Right cardiac atrium (tissue), 5 donors: ENCODE results near the gene C1orf94. TPM values are rescaled to one million over a fixed set of nuclear protein-coding genes. Genes with fewer than 3 reads are reported as not detected.

Experiments used
- ATAC-seq, 2 donors: fragments of 200-7000 bp; cut with Tn5 transposase; one replicate each; pipeline versions ENCODE4 v1.8.0 to v1.9.1; 2020; ENCODE audit warnings: moderate library complexity in 2 of 2, mild to moderate bottlenecking in 1 of 2
- DNase-seq, 3 donors: peaks; one replicate each; pipeline ENCODE4 v3.0.0-alpha.2; 2020
- H3K27ac ChIP-seq: one replicate; pipeline ENCODE4 v1.5.1; 2013; ENCODE audit warnings: mild to moderate bottlenecking, low read length, control low read depth, moderate library complexity
- H3K27me3 ChIP-seq: one replicate; pipeline ENCODE4 v1.6.1; 2013; ENCODE audit not compliant: control insufficient read depth, insufficient read depth
- H3K4me1 ChIP-seq: one replicate; pipeline ENCODE4 v1.6.1; 2013; ENCODE audit warnings: low read length; ENCODE audit not compliant: control insufficient read depth, insufficient read depth
- H3K4me3 ChIP-seq: one replicate; pipeline ENCODE4 v1.5.1; 2013; ENCODE audit warnings: low read length, control low read depth
- H3K9me3 ChIP-seq: one replicate; pipeline ENCODE4 v1.6.1; 2013; ENCODE audit warnings: low read length; ENCODE audit not compliant: control insufficient read depth
- WGBS: extraction: QIAGEN DNeasy Blood & Tissue Kit; methylation state at CpG from one replicate; pipeline ENCODE4 v1.1.7; 2013; 5-methylcytosine and 5-hydroxymethylcytosine counted together
- intact Hi-C, 4 donors: fragments of 100-400 bp; cut with DNase I; formaldehyde crosslinking; loops; one replicate each; pipeline versions ENCODE4 v1.11.0 to v1.14.0; 2022 to 2023
- polyA plus RNA-seq: library from polyadenylated mRNA; stranded (reverse); fragments of 200-250 nt; gene quantifications from one replicate; pipeline ENCODE4 v1.2.3, GENCODE V29; 2013
- total RNA-seq, 4 donors: library from RNA; stranded (reverse); fragmentation: NEBNext Ultra II Directional; extraction: Animal tissue kit (Norgen Biotek cat#: 25700); gene quantifications; one replicate each; pipeline ENCODE4 v1.2.1, GENCODE V29; 2021
- donor health status: healthy with polysubstance abuse.
- donor health status: DM: no; HTN: yes; CAD: no.
- donor health status: DM: no; HTN: no; CAD: no.
- donor health status: DM: no; HTN: yes; CAD: no; lungs with severe emphysema.
- donor health status: DM: yes; HTN: yes; CAD: no.

The C1orf94 gene
- total and polyA plus RNA-seq, 5 donors, result not detected

DNA sequence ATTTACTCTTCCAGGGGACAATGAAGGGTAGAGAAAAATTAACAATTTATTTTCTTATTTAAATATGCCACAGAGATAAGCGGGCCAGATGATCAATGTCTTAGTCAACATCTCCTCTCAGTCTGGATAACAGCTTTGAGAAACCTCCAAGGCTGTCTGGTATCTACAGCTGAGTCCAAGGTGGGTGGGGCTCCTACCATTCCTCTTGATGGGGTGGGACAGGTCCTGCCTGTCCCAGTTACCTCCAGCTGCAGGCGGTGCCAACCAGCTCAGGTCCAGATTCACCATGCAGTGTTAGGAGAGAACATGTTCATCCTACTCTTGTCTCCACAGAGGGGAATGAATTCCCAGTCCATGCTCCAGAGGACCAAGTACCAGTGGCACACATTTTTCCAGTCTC is 32.7 kb upstream of the C1orf94 start:
- Histone ChIP-seq H3K4me1 (no peaks in the 10 kb centered on the region), H3K9me3 (no peaks in the 10 kb centered on the region), H3K4me3 (no peak overlapping the region), H3K27me3 (peaks cover 3% of the 10 kb centered on the region), H3K27ac (no peak overlapping the region)
- ATAC-seq (no peak), DNase-seq (no peak)
- 77% methylated on average over 2 of the region's 2 CpGs for WGBS
- intact Hi-C loops, result no loop called here

DNA sequence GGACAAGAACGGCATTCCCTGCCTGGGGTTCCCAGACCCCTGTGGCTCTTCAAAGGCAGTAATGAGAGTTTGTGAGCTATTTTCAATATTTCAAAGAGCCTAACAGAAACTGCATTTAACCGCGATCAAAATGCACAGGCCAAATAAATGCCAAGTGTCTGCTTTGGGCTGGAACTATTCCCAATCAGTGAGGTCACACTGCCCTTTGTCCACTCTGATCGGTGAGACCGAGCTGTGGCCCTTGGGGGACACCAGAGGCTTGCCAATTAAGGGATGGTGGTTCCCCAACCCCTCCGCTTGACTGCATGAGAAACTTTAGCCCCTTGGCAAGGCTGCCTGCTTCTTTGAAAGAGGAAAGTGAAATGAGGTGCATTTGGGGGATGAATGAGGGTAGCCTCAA is 31.9 kb upstream of the C1orf94 start:
- H3K9me3 ChIP-seq, result no peaks in the 10 kb centered on the region
- DNase-seq, result no peak
- H3K27ac ChIP-seq, result no peak overlapping the region
- 76% methylated on average over 6 of the region's 6 CpGs for WGBS
- H3K27me3 ChIP-seq, result peaks cover 3% of the 10 kb centered on the region
- H3K4me3 ChIP-seq, result no peak overlapping the region
- no peaks in the 10 kb centered on the region for H3K4me1 ChIP-seq
- no peak for ATAC-seq
- intact Hi-C loops, result no loop called here

DNA sequence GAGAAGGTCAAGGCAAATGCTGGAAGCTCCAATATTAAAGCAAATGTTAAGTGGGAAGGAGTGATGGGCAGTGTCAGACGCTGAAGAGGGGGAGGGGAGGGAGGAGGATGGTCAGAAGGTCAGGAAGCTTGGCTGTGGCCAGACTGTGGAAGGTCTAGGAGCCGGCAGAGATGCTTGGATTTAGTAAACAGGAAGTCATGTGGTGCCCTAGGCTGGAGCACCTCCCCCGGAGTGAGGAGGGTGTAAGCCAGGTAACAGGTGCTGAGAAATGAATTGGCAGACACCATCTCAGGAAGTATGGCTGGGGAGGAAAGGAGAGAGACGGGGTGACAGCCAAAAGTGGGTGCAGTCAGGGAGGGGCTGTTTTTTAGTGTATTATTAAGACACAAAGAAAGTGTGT is 29.4 kb upstream of the C1orf94 start:
- H3K4me3 ChIP-seq, result no peak overlapping the region
- peaks cover 3% of the 10 kb centered on the region for H3K27me3 ChIP-seq
- H3K9me3 ChIP-seq, result no peaks in the 10 kb centered on the region
- no peak for DNase-seq
- H3K27ac ChIP-seq, result no peak overlapping the region
- WGBS, result 20% methylated on average over 4 of the region's 4 CpGs
- intact Hi-C loops, result no loop called here
- ATAC-seq, result no peak
- H3K4me1 ChIP-seq, result no peaks in the 10 kb centered on the region

DNA sequence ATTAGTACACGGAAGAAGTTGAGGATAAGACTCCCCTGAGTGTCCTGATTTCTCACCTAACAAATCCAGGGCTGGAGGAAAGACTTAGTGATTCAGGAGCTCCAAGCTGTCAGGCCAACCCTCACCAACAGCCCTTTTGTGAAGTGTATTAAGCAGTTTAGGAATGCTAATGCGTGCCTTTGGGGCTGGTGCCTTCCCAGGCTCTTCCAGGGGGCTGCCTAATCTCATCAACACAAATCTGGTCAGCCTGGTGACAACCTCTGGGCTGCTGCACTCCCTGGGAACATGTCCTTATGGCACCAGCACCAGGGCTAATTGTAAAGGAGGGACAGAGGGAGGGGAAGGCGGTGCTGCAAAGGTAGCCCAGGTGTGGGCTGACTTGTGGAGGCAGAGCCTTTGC is 27.2 kb upstream of the C1orf94 start:
- 25% methylated on average over 3 of the region's 3 CpGs for WGBS
- DNase-seq (no peak), ATAC-seq (no peak)
- Histone ChIP-seq H3K4me3 (no peak overlapping the region), H3K27me3 (peaks cover 3% of the 10 kb centered on the region), H3K9me3 (no peaks in the 10 kb centered on the region), H3K4me1 (no peaks in the 10 kb centered on the region), H3K27ac (no peak overlapping the region)
- intact Hi-C loops, result no loop called here

DNA sequence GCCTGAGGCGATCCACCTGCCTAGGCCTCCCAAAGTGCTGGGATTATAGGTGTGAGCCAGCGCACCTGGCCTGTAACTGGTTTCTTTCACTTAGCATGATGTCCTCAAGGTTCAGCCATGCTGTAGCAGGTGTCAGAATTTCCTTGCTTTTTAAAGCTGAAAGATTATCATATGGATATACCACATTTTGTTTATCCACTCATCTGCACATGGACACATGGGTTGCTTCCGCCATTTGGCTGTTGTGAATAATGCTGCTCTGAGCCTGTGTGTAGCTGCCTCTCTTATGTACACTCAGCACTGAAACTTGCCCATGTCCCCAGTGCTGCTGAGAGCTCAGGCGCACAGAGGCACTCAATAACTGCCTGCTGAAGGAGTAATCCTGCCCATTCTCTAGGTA is 23.5 kb upstream of the C1orf94 start:
- no peaks in the 10 kb centered on the region for H3K9me3 ChIP-seq
- no peak overlapping the region for H3K4me3 ChIP-seq
- DNase-seq (no peak), ATAC-seq (no peak)
- intact Hi-C loops, result no loop called here
- H3K27me3 ChIP-seq, result no peaks in the 10 kb centered on the region
- no peaks in the 10 kb centered on the region for H3K4me1 ChIP-seq
- H3K27ac ChIP-seq, result no peak overlapping the region
- 94% methylated on average over 4 of the region's 4 CpGs for WGBS

DNA sequence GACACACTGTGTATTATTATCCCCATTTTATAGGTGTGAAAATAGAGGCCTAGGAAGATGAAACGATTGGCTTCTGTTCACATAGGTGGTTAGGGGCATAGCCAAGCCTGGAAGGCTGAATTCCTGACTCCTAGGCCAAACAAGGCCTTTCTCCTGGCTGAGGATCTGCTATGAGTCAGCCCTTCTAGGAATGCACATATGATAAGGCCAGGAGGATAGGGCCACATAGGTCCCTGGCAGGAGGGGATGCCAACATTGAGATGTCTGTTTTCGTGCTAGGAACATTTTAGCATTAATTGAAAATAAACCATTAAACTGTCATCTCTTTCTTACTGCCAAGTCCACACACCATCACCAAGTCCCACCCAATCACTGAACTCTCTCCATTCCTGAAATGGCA is 20.8 kb upstream of the C1orf94 start:
- intact Hi-C loops, result no loop called here
- DNase-seq, result no peak
- Histone ChIP-seq H3K4me3 (no peak overlapping the region), H3K4me1 (no peaks in the 10 kb centered on the region), H3K9me3 (no peaks in the 10 kb centered on the region), H3K27me3 (no peaks in the 10 kb centered on the region), H3K27ac (no peak overlapping the region)
- no peak for ATAC-seq
- WGBS, result 47% methylated on average over 2 of the region's 2 CpGs

DNA sequence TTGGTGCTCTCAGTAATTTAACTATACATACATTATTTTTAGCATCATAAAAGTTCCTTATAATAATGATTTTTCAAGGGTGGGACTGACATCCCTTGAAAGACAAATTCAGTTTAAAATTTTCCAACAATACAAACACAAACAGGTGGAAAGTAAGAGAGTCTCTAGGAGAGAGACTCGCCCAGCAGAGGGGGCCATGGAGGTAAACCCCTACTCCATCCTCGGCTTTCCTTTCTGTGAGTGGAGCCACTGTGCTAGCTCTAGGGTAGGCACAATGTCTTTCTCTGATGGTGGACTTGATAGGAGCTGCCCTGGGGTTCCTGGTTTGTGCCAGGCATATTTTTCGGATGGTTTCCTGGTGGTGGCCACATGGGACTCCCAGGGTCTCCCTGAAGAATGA is 20.0 kb upstream of the C1orf94 start:
- DNase-seq (no peak), ATAC-seq (no peak)
- H3K4me1 ChIP-seq, result no peaks in the 10 kb centered on the region
- WGBS, result 59% methylated on average over 3 of the region's 3 CpGs
- H3K27me3 ChIP-seq, result peaks cover 3% of the 10 kb centered on the region
- no peaks in the 10 kb centered on the region for H3K9me3 ChIP-seq
- H3K27ac ChIP-seq, result no peak overlapping the region
- intact Hi-C loops, result no loop called here
- no peak overlapping the region for H3K4me3 ChIP-seq

DNA sequence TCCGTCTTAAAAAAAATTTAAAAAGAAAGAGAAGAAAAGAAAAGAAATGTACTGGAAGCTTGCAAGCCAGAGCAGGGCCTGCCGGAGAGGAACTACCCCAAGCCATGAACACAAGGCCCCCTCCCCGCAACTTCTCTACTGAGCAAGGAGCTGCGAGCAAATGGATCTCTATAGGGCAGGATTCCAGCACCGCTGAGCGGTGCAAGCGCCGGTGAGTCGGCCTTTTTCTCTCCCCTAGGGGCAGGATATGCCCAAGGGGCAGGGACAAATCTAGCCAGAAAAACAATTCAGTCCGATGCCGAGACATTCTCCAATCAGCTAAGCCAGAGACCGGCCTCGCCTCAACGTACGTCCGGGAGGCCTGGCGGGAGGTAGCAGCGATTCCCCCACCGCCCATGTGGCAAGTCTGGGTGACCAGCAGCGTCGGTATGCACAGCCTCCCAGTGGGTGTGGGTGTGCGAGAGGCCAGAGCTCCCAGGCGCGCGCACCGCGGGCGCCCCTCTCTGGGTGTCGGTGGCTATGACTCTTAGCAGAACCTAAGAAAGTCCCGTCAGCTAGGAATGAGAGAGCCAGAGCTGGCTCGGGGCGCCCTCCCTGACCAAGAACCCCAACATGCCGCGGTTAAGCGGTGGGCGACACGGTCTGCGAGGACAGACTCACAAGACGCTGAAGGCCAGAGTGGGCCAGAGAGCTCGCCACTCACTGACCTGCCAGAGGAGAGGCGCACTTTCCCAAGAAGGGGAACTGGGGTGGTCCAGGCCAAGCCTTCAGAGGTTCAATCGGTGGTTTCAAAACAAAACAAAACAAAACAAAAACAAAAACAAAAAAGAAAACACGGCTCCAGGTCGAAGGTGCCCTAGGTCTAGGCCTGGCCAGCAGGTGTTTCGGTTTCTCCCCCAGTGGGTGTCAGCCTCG is 13.6 kb upstream of the C1orf94 start:
- DNase-seq (peak; percentile 79 to 87 (median 87)), ATAC-seq (peak; percentile 90 to 94)
- Histone ChIP-seq H3K4me1 (no peaks in the 10 kb centered on the region), H3K9me3 (no peaks in the 10 kb centered on the region), H3K4me3 (peak overlapping the region; percentile 33), H3K27ac (no peak overlapping the region), H3K27me3 (peaks cover 3% of the 10 kb centered on the region)
- intact Hi-C loops, result loop anchor here in 3 of 4 donors (5.0 to 10.0 kb wide), 3 partner anchors 426 to 528 kb away; no protein-coding TSS in a partner anchor
- 2% methylated on average over 46 of the region's 46 CpGs for WGBS

DNA sequence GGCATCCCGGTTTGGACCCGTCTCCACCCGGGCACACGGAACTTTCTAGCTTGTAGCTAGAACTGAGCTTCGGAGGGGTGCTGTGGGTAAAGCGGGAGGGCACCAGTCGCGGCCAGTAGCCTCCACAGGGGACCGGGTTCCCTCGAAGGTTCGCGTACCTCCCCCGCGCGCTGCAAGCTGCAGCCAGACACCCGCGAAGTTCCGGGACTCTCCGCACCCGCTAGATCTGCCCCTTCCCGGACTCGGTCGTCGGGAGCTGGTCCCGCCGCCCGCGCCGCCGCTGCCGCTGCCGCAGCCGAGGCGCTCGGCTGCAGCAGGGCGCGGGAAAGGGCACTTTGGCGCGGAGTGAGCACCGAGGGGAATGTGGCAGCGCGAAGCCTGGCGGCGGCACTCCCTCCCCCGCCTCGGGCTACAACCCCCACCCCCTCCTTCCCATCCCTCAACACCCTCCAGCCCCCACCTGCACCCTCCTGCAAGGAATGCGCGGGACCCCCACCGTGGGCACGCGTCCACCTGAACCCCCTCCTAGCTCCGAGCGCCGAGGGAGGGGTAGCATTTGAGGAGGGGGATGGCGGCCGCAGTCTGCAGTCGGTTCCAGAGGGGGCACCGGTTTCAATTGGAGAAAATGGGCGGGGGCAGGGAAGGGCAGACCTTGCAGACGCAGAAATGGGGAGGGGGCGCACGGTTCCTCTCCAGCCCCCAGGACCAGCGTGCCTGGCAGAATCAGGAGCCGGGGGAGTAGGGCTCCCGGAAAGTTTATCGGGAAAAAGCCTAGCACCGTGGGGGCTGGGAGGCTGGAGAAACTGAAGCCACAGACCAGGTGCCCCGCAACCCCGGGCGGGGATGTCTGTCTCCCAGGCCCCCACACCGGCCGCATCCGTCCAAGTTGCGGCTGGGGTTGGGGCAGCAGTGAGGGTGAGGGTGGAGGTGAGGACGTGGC is 12.6 kb upstream of the C1orf94 start:
- 1% methylated on average over 75 of the region's 75 CpGs for WGBS
- Histone ChIP-seq H3K9me3 (no peaks in the 10 kb centered on the region), H3K4me1 (no peaks in the 10 kb centered on the region), H3K27me3 (peaks cover 3% of the 10 kb centered on the region), H3K27ac (no peak overlapping the region), H3K4me3 (peak overlapping the region; percentile 50)
- peak; percentile 21 to 55 (median 48) for DNase-seq
- intact Hi-C loops, result loop anchor here in 3 of 4 donors (5.0 to 10.0 kb wide), 3 partner anchors 427 to 529 kb away; no protein-coding TSS in a partner anchor
- ATAC-seq, result peak in 1 of 2 donors; percentile 22

DNA sequence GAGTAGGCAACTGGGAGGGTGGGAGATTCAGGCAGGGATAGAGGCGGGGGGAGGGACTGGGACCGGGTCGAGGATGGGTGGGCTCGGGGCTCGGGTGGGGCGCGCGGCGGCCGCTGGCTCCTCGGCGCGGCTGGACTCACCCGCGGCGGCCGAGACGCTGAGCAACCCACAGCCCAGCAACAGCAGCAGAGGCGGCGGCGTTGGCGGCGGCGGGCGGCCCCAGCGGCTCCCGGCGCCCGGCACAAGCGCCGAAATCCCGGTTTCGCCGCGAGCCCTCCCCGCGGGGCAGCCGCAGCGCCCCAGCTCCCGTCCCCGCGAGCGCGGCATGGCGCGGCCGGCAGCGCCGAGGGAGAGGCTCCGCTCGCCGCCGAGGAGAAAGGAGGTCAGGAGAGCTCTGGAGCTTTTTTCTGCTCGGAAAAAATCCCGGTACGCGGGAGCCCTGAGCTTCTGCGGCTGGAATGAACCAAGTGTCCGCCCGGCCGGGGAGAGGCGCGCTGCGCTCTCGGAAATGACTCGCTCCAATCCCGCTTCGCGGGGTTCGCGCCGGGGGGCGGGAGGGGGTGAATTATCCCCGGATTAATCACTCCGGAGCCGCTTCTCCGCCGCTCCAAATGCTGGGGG is 11.8 kb upstream of the C1orf94 start, which contains the start of gene CSMD2:
Gene CSMD2 (minus strand): TSS at position 460 of the 621 bp plus-strand sequence. CDS start 133 bp downstream, at position 327.
- DNase-seq, result peak in 2 of 3 donors; percentile 62 to 68
- no peaks in the 10 kb centered on the region for H3K4me1 ChIP-seq
- H3K27ac ChIP-seq, result no peak within 1 kb of the TSS
- WGBS, result under 1% methylated on average over 77 of the region's 78 CpGs
- intact Hi-C loops, result loop anchor here in 3 of 4 donors (5.0 to 10.0 kb wide), 3 partner anchors 428 to 530 kb away; no protein-coding TSS in a partner anchor
- ATAC-seq, result peak in 1 of 2 donors; percentile 9
- H3K4me3 ChIP-seq, result peak within 1 kb of the TSS; percentile 50
- no peaks in the 10 kb centered on the region for H3K9me3 ChIP-seq
- peaks cover 3% of the 10 kb centered on the region for H3K27me3 ChIP-seq
